ENCODE results near the gene TECPR1.

Gene TECPR1

DNA sequence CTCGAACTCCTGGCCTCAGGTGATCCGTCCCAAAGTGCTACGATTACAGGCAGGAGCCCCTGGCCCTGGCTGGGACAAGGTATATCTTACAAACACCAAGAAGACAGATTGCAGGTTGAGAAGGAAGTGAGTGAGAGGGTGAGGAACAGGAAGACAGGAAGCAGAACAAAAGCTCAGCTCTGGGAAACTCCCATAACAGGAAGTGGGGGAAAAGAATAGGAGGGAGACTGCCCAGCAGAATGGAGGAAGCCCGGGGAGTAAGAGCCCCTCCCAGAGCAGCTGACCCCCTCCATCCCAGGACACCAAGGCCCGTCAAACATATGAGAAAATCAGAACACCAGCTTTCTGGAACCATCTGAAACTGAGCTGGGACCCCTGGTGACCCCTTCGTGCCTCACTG is 2.9 kb downstream of the TECPR1 start:
- H3K4me1 ChIP-seq (ENCODE audit: insufficient read depth, low read length), result peaks cover 6% of the 10 kb centered on the region; the same call in 1 of the 2 replicates
- H3K9ac ChIP-seq (ENCODE audit: low read depth, low read length), result no peak overlapping the region
- H3K36me3 ChIP-seq (ENCODE audit: insufficient read depth, low read length), result no peaks in the 10 kb centered on the region
- H3K9me3 ChIP-seq (ENCODE audit: control insufficient read depth, insufficient read depth, low read length), result no peaks in the 10 kb centered on the region

DNA sequence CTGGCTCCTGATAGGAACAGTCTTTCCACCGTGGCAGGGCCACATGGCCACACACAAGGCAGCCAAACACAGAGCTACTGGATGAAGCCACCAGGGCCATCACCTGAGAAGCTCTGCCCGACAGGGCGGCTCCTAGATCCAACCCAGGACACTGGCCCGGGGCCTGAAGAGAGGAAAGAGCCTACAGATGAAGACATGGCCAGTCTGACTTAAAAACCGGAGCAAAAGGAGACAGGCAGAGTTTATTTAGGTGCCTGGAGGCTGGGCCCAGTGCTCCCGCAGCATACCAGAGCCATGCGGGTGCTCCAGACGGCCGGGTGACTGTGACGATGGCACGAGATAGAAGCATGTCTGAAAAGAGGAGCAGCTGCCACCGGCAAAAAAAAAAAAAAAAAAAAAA is 3.9 kb downstream of the TECPR1 start:
- Histone ChIP-seq H3K4me1 (ENCODE audit: insufficient read depth, low read length) (peaks cover 6% of the 10 kb centered on the region; the same call in 1 of the 2 replicates), H3K9ac (ENCODE audit: low read depth, low read length) (no peak overlapping the region), H3K9me3 (ENCODE audit: control insufficient read depth, insufficient read depth, low read length) (no peaks in the 10 kb centered on the region), H3K36me3 (ENCODE audit: insufficient read depth, low read length) (no peaks in the 10 kb centered on the region)

DNA sequence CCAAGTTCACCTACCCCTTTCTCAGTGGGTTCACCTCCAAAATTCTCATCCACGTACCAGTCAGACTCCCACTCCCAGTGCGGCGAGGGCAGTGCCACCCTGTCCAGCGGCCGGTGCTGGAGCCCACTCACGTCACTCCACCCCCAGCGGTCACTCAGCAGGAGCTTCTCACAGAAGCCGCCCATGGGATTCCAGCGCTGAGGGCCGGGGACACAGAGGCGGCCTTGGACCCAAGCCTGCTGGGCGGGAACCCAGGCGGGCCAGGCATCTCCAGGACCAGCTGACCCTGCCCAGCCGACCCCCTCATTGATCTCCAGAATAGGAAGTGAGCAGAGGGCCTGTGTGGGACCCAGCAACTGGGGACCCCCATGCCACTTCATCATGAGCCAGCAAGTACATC is 7.2 kb downstream of the TECPR1 start:
- H3K9me3 ChIP-seq (ENCODE audit: control insufficient read depth, insufficient read depth, low read length), result no peaks in the 10 kb centered on the region
- peaks cover 6% of the 10 kb centered on the region; the same call in 1 of the 2 replicates for H3K4me1 ChIP-seq (ENCODE audit: insufficient read depth, low read length)
- no peaks in the 10 kb centered on the region for H3K36me3 ChIP-seq (ENCODE audit: insufficient read depth, low read length)
- H3K9ac ChIP-seq (ENCODE audit: low read depth, low read length), result no peak overlapping the region

DNA sequence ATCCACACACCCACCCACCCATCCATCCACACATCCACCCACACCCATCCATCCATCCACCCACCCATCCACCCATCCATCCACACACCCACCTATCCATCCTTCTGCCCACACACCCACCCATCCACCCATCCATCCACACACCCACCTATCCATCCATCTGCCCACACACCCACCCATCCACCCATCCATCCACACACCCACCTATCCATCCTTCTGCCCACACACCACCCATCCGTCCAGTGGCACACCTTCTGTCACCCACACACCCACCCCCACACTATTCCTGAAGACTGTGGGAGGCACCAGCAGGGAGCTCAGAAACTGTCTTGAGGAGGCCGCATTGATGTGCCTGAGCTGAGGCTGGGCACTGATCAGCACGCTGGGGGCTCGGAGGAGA is 9.1 kb downstream of the TECPR1 start:
- Histone ChIP-seq H3K9ac (ENCODE audit: low read depth, low read length) (no peak overlapping the region), H3K4me1 (ENCODE audit: insufficient read depth, low read length) (no peaks in the 10 kb centered on the region), H3K36me3 (ENCODE audit: insufficient read depth, low read length) (no peaks in the 10 kb centered on the region), H3K9me3 (ENCODE audit: control insufficient read depth, insufficient read depth, low read length) (no peaks in the 10 kb centered on the region)

DNA sequence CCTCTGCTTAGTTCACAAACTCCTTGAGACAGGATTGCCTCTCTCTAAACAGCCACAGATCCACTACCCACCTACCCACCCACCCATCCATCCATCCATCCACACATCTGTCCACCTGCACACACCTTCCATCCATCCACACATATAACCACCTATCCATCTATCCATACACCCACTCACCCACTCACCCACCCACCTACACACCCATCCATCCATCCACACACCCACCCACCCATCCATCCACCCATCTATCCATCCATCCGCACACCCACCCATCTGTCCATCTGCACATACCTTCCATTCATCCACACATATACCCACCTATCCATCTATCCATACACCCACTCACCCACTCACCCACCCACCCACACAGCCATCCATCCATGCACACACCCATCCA is 9.7 kb downstream of the TECPR1 start:
- no peak overlapping the region for H3K9ac ChIP-seq (ENCODE audit: low read depth, low read length)
- no peaks in the 10 kb centered on the region for H3K4me1 ChIP-seq (ENCODE audit: insufficient read depth, low read length)
- no peaks in the 10 kb centered on the region for H3K36me3 ChIP-seq (ENCODE audit: insufficient read depth, low read length)
- H3K9me3 ChIP-seq (ENCODE audit: control insufficient read depth, insufficient read depth, low read length), result no peaks in the 10 kb centered on the region

DNA sequence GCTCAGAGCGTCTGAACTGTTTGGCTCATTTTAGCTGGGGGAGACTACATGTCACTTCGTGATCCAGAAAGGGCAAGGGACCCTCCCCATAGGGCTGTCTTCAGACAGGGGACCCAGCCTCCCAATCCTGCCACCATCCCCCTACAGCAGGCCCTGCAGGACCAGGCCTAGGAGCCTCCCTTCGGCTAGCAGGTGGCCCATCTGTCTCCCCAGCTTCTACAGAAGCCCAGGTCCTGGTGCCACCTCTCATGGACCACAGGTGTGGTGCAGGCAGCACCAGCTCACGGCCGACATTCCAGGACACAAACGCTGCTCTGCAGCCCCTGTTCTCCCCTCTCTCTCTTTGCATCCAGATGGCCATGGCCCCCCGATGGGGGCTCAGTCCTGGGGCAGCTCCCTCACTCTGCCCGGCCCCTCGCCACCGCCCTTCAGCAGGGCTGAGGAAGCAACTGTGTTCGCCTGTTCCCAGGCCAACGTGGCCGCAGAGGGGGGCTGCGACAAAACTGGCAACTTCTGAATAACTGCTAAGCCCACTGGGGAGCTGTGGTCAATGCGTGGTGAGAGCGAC is 10.3 kb downstream of the TECPR1 start:
- Histone ChIP-seq H3K36me3 (ENCODE audit: insufficient read depth, low read length) (no peaks in the 10 kb centered on the region), H3K9ac (ENCODE audit: low read depth, low read length) (no peak overlapping the region), H3K4me1 (ENCODE audit: insufficient read depth, low read length) (no peaks in the 10 kb centered on the region), H3K9me3 (ENCODE audit: control insufficient read depth, insufficient read depth, low read length) (no peaks in the 10 kb centered on the region)

DNA sequence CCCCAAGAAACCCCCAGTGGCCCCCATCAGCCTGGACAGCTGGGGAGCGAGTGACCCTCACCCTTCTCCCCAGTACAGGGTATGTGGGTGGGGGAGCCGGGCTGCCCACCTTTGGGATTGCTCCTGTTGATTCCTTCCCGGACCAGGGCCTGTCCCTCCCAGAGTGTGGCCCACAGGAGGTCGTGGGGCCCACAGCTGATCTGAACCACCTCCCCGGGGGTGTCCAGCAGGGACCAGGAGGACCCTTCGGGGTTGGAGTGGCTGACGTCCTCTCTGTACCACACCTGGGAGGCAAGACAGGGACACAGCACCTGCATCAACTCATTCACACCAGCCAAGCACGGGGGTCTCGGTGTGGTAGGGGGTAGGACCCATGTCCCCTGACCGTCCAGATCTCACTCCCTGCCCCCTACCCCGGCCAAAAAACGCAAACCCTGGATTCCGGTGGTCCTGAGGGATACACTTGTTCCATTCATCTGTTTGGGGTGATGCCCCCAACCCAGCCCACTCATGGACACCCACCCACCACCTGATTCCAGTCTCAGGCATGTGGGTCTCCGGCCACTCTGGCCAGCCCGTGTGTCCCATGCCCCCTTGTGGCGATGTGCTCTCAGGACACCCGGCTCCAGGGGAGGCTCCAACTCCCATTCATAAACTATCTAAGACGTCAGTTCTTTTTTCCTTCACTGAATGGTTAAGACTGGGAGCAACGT is 10.9 kb downstream of the TECPR1 start:
- no peak overlapping the region for H3K9ac ChIP-seq (ENCODE audit: low read depth, low read length)
- no peaks in the 10 kb centered on the region for H3K9me3 ChIP-seq (ENCODE audit: control insufficient read depth, insufficient read depth, low read length)
- H3K4me1 ChIP-seq (ENCODE audit: insufficient read depth, low read length), result no peaks in the 10 kb centered on the region
- H3K36me3 ChIP-seq (ENCODE audit: insufficient read depth, low read length), result no peaks in the 10 kb centered on the region

DNA sequence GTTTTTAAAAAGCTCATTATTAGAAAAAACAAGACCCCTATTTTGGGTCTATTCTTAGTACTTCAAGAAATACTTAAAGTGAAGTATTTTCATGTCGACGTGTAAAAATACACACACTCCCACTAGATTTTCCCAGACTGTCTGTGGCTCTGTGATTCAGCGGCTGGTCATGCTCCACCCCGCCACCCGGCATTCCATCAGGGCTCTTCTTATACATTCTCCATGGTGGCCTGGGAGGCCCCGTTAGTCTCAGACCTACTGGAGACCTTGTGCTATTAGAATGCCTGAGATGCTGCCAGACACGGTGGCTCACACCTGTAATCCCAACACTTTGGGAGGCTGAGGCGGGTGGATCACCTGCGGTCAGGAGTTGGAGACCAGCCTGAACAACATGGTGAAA is 13.1 kb downstream of the TECPR1 start:
- no peaks in the 10 kb centered on the region for H3K9me3 ChIP-seq (ENCODE audit: control insufficient read depth, insufficient read depth, low read length)
- no peaks in the 10 kb centered on the region for H3K4me1 ChIP-seq (ENCODE audit: insufficient read depth, low read length)
- no peaks in the 10 kb centered on the region for H3K36me3 ChIP-seq (ENCODE audit: insufficient read depth, low read length)
- no peak overlapping the region for H3K9ac ChIP-seq (ENCODE audit: low read depth, low read length)

DNA sequence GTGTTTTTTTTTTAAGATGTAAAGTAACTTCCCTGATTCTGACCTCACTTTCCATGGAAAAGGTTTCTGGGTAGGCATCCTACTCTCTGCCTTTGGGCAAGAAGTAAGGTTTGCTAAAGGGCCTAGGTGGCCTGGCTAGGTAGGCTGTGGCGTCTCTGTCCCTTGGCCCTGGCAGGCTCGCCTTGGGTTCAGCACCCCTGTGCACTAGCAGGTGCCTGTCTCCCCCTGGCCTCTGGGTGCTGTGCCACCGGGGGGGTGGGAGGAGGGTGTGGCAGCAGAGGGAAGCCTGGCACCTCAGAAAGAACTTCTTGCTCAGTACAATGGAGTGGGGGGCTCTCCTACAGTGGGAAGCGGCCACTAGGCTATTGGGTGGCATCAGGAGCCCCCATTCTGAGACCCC is 14.0 kb downstream of the TECPR1 start:
- Histone ChIP-seq H3K9ac (ENCODE audit: low read depth, low read length) (no peak overlapping the region), H3K4me1 (ENCODE audit: insufficient read depth, low read length) (no peaks in the 10 kb centered on the region), H3K36me3 (ENCODE audit: insufficient read depth, low read length) (no peaks in the 10 kb centered on the region), H3K9me3 (ENCODE audit: control insufficient read depth, insufficient read depth, low read length) (no peaks in the 10 kb centered on the region)

DNA sequence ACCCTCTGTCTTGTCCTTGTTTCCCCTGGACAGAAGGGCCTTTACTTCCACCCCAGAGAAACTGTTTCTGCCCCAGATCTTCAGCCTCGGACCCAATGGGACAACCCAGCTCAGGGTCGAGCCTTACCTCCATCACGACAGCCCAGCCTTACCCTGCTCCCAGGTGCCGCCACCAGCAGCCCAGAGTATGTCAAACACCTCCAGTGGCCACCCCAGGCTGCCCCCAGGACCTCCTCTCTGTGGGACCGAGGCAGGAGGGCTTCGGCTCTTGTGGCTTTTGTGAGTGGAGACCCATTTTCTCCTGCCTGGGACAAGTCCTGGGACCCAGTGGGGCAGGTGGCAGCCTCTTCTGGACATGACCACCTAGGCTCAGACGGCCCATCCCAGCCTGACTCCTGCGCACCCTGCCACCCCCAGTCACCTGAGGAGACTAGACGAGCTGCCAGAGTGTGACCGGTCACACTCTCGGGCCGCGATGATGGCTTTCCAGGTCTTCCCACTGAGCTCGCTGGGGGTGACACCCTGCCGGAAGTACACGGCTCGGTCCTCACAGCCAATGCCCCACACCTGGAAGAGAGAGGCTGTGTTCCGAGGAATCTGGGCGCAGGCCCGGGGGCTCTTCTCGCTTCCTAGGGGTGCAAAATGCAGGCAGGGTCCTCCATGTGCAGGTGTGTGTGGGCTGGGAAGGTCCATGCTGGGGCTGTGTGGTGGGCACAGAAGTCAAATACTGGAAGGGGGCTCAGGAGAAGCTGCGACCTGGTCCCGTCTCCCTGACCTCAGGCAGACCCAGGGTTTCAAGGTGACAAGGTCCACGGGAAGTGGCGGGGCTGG is 15.5 kb downstream of the TECPR1 start:
- Histone ChIP-seq H3K9me3 (ENCODE audit: control insufficient read depth, insufficient read depth, low read length) (no peaks in the 10 kb centered on the region), H3K4me1 (ENCODE audit: insufficient read depth, low read length) (no peaks in the 10 kb centered on the region), H3K36me3 (ENCODE audit: insufficient read depth, low read length) (no peaks in the 10 kb centered on the region), H3K9ac (ENCODE audit: low read depth, low read length) (no peak overlapping the region)

DNA sequence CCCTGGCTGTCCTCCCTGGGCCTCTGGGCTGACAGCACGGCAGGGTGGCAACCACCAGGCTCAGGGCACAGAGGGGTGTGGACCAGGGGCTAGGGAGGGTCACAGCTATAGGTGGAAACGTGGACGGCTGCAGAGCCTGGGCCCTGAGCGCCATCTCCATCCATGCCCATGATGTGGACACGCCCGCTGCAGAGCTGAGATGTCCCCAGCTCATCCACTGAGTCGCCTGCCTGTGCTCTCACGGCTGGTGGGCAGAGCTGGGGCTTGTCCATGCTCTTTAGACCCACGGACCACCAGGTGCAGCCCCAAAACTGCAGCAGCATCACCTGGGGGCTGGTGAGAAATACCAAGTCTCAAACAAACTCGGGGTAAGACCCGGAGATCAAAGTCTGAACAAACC is 16.1 kb downstream of the TECPR1 start:
- Histone ChIP-seq H3K36me3 (ENCODE audit: insufficient read depth, low read length) (no peaks in the 10 kb centered on the region; the same call in 1 of the 2 replicates), H3K9ac (ENCODE audit: low read depth, low read length) (no peak overlapping the region), H3K4me1 (ENCODE audit: insufficient read depth, low read length) (no peaks in the 10 kb centered on the region)

DNA sequence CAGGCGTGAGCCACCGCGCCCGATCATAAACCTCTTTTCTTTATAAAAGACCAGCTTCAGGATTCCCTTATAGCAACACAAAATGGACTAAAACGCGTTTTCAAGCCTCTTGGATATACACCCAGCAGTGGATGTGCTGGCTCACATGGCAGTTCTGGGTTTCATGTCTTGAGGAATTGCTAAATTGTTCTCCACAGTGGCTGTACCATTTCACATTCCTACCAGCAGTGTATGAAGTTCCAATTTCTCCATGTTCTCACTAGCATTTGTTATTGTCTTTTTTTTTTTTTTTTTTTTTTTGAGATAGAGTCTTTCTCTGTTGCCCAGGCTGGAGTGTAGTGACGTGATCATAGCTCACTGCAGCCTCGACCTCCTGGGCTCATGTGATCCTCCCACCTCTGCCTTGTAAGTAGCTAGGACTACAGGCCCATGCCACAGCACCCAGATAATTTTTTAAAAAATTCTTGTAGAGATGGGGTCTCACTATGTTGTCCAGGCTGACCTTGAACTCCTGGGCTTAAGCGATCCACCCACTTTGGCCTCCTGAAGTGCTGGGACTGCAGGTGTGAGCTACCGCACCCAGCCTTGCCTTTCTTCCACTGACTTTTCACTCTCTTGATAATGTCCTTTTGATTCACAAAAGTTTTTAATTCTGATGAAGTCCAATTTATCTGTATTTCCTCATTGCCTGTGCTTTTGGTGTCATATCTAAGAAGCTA is 17.4 kb downstream of the TECPR1 start:
- no peaks in the 10 kb centered on the region for H3K9me3 ChIP-seq (ENCODE audit: control insufficient read depth, insufficient read depth, low read length)
- H3K4me1 ChIP-seq (ENCODE audit: insufficient read depth, low read length), result no peaks in the 10 kb centered on the region
- H3K9ac ChIP-seq (ENCODE audit: low read depth, low read length), result no peak overlapping the region
- no peaks in the 10 kb centered on the region; the same call in 1 of the 2 replicates for H3K36me3 ChIP-seq (ENCODE audit: insufficient read depth, low read length)

More for the DNA sequence above, 16.1 kb downstream of the TECPR1 start:
- no peaks in the 10 kb centered on the region for H3K9me3 ChIP-seq (ENCODE audit: control insufficient read depth, insufficient read depth, low read length)

DNA sequence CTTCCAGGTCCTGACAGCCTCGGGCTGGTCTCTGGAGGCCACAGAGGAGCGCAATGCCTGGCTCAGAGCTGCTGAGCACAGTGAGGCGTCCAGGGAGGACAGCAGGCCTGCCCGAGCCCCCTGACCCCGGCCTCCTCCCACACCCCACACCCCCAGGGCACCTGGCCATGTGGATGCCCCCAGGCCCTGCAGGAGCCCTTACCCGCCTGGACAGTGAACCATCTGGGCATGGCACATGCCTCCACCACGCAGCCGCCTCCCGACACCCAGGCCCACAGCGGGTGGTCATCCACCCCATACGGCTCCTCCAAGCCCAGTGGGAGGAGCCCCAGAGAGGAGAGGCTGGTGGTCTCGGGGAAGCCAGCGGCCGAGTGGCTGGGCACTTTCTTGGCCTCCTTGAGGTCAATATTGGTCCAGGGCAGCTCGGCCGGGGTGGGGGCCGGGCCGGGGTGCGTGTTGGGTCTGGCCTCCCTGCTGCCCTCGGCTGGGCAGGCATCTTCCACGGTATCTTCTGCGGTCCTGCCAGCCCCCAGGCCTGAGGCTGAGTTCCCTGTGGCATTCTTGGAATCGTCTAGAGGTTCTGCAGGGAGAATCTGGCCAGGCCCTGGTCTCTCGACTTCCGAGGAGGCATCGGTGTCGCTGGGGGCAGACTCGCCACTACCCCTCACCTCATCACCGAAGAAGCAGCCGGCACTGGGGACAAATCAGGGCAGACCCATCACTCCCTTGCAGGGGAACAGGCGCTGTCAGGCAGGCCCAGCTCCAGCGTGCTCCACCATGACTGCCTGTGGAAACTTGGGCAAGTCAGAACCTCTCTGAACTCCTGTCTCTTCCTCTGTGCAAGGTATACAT is 18.6 kb downstream of the TECPR1 start:
- Histone ChIP-seq H3K9me3 (ENCODE audit: control insufficient read depth, insufficient read depth, low read length) (no peaks in the 10 kb centered on the region), H3K9ac (ENCODE audit: low read depth, low read length) (no peak overlapping the region), H3K36me3 (ENCODE audit: insufficient read depth, low read length) (no peaks in the 10 kb centered on the region; the same call in 1 of the 2 replicates), H3K4me1 (ENCODE audit: insufficient read depth, low read length) (no peaks in the 10 kb centered on the region)

Data from ES-I3 (cell line).